22Rv1 (cell line): ENCODE data around the gene GRM7.

ENCODE experiments used
- CTCF ChIP-seq: fragments of 450-650 bp; IDR thresholded peaks from 2 replicates; pipeline ENCODE4 v1.5.1; 2017; ENCODE audit warnings: mild to moderate bottlenecking
- ZFX ChIP-seq: fragments of 450-650 bp; IDR thresholded peaks from 2 replicates; pipeline ENCODE4 v1.6.1; 2017; ENCODE audit warnings: antibody characterized with exemption, borderline replicate concordance

DNA sequence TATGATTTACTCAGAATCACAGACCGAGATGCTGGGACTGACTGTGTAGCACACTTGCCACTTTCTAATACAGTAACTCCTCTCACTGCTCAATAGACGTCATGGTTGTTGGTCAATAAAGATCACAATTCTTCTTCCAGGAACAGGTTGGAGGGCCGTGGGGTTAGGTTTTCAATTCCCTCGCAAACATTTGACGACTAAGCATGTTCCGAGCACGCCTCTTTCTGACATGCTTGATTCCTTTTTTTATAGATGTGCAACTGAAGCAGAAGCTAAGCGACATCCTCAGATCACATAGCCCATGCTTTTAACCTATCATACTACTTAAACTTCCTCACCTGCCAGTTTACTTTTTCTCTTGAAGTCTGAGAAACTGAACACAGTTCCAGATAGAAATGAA, 61.0 kb downstream of the GRM7 start:
- TF ChIP-seq CTCF (no peak), ZFX (no peak)
